ENCODE data around the gene ZFYVE19. TPM values are rescaled to one million over a fixed set of nuclear protein-coding genes. Genes with fewer than 3 reads are reported as not detected.
A peak's percentile ranks its signal among the peaks of the same experiment; 100 is the strongest.

Gene ZFYVE19
- total and polyA plus RNA-seq, 8 donors: 7.4 to 27.3 (median 9.3) TPM

DNA sequence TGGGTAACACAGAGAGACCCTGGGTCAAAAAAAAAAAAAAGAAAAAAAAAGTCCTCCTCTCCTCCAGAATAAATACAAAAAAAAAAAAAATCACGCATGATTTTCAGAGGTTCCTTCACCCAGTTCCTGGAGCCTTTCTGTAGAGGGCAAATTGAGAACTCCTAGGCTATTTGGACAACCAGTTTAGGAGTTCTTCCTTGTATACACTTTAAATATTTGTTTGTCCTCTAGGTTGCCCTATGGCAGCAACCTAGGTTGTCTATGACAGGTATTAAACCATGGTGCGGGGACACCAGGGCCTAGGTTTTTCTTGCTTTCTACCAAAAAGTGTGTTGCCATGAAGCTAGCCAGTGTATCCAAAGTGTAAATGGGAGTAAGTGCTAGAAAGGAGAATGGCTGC is 3.8 kb upstream of the ZFYVE19 start:
- whole genome bisulfite sequencing, 2 donors: 79 to 83% methylated on average over 2 of the region's 2 CpGs
- Histone ChIP-seq H3K4me3 (no peak overlapping the region), H3K9me3 (no peaks in the 10 kb centered on the region), H3K4me1 (peaks cover 1 to 9% (median 3%) of the 10 kb centered on the region in 3 donors), H3K27me3 (no peaks in the 10 kb centered on the region), H3K36me3 (no peaks in the 10 kb centered on the region), H3K27ac (no peak overlapping the region)
- TF ChIP-seq, protein P1, sequence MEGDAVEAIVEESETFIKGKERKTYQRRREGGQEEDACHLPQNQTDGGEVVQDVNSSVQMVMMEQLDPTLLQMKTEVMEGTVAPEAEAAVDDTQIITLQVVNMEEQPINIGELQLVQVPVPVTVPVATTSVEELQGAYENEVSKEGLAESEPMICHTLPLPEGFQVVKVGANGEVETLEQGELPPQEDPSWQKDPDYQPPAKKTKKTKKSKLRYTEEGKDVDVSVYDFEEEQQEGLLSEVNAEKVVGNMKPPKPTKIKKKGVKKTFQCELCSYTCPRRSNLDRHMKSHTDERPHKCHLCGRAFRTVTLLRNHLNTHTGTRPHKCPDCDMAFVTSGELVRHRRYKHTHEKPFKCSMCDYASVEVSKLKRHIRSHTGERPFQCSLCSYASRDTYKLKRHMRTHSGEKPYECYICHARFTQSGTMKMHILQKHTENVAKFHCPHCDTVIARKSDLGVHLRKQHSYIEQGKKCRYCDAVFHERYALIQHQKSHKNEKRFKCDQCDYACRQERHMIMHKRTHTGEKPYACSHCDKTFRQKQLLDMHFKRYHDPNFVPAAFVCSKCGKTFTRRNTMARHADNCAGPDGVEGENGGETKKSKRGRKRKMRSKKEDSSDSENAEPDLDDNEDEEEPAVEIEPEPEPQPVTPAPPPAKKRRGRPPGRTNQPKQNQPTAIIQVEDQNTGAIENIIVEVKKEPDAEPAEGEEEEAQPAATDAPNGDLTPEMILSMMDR (IDR thresholded peaks at IDR 0.05): no peak
- ATAC-seq (no peak), DNase-seq (no peak), FAIRE-seq (no peak)
- intact Hi-C loops (cut with DNase I): no loop called here

DNA sequence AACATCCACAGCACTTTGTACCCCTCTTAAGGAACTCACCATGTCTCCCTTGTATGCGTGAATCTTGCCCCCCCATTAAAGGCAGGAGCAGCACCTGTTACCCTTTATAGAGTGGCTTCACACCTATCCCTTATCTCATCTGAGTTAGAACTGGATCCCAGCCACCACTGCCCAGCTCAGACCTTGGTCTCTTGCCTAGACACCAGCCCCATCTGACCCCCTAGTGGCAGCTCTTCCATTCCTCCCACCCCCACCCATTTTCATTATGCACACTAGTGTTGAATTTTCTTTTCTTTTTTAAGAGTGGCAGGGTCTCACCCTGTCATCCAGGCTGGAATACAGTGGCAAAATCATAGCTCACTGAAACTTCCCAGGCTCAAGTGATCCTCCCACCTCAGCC is 3.2 kb upstream of the ZFYVE19 start:
- no peak for DNase-seq
- no peak for FAIRE-seq
- 30 to 45% methylated on average over 1 of the region's 1 CpG for WGBS, 2 donors

DNA sequence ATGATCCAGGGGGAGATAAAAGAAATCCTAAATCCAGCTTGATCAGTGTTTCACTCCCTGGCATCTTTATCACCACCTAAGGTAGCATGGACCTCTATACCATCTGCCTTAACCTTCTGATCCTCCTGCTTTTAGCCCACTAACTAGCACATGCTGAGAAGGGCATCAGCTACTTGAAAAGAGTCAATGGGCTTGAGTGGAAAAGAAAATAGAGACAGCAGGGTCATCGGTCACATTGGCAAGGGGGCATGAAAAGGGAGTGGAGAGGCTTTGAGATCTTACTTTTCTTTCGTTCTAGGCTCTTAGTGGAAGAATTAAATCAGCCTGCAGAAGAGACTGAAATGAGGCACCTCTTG is 239 bp upstream of the ZFYVE19 start:
- Histone ChIP-seq H3K27me3 (no peaks in the 10 kb centered on the region), H3K36me3 (no peaks in the 10 kb centered on the region), H3K4me1 (peaks cover 3 to 13% (median 7%) of the 10 kb centered on the region in 3 donors), H3K4me3 (peak overlapping the region; percentile 91 to 96 (median 93)), H3K9me3 (no peaks in the 10 kb centered on the region), H3K27ac (peak overlapping the region; percentile 82 to 93 (median 89))
- intact Hi-C loops (cut with DNase I): no loop called here
- DNase-seq (no peak), FAIRE-seq (no peak), ATAC-seq (no peak)
- TF ChIP-seq, protein P1 (IDR thresholded peaks at IDR 0.05): no peak
- WGBS, 2 donors: 0 to 1% methylated on average over 2 of the region's 2 CpGs

More for the DNA sequence above, 3.2 kb upstream of the ZFYVE19 start:
- Histone ChIP-seq H3K9me3 (no peaks in the 10 kb centered on the region), H3K4me3 (no peak overlapping the region), H3K27me3 (no peaks in the 10 kb centered on the region), H3K36me3 (no peaks in the 10 kb centered on the region), H3K27ac (no peak overlapping the region), H3K4me1 (peaks cover 3 to 13% (median 7%) of the 10 kb centered on the region in 3 donors)
- TF ChIP-seq, protein P1 (IDR thresholded peaks at IDR 0.05): no peak
- intact Hi-C loops (cut with DNase I): no loop called here
- ATAC-seq: no peak

DNA sequence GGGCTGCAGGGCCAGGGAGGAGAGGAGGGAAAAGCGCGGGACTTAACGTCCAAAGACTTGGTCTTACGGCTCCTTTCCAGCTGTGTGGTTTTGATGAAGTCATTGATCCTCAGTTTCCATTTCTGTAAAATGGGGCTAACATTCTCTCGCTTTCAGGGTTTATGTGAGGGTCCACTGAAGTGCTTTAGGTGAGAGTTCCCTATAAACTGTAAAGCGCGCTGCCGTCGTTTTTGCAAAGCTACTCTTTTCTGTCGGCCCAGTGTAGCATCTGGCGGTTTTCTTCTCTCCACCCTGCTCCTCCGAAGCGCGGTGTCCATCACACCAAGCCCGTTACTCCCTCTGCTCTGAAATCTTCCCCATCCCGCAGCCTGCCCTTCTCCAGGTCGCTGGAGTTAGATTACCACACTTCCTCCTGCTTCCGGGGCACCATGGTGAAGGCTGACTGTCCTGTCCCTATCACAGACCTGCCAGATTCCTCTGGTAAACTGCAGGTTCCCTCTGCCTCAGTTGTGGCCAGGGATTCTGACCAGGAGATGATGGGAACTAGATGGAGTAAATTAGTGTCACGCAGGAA is 1.1 kb downstream of the ZFYVE19 start:
- peak in 1 of 6 donors; percentile 45 for DNase-seq
- WGBS, 2 donors: 30 to 50% methylated on average over 19 of the region's 19 CpGs
- Histone ChIP-seq H3K4me1 (peaks cover 3 to 13% (median 7%) of the 10 kb centered on the region in 3 donors), H3K36me3 (no peaks in the 10 kb centered on the region), H3K27ac (peak overlapping the region in 2 of 4 donors; percentile 27 to 91), H3K9me3 (no peaks in the 10 kb centered on the region), H3K27me3 (no peaks in the 10 kb centered on the region), H3K4me3 (peak overlapping the region; percentile 91 to 96 (median 93))
- intact Hi-C loops (cut with DNase I): no loop called here
- ATAC-seq: no peak
- TF ChIP-seq, protein P1 (IDR thresholded peaks at IDR 0.05): no peak
- FAIRE-seq: no peak

DNA sequence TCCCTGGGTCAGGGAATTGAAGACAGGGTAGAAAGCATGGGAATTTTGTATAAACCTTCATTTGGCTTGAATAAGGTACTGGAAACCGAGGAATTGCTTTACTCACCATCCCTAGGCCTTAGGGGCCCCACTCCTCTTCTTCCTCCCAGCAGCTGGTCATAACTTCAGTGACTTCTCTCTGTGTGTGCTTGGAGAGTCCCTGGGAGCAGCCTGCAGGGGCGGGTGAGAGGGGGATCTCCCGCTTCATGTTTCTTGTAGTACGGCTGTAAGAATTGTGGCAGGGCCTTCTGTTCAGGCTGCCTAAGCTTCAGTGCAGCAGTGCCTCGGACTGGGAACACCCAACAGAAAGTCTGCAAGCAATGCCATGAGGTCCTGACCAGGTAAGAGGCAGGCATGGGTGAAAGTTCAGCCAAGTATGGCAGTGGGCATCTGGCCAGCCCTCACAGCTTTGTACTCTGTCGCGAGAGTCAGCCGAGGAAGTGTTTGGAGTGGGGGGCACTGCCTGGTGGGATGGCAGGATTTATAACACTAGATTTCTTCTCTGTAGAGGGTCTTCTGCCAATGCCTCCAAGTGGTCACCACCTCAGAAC is 2.1 kb downstream of the ZFYVE19 start:
- ATAC-seq: no peak
- Histone ChIP-seq H3K4me1 (peaks cover 3 to 10% (median 7%) of the 10 kb centered on the region in 3 donors), H3K27me3 (no peaks in the 10 kb centered on the region), H3K9me3 (no peaks in the 10 kb centered on the region), H3K4me3 (peak overlapping the region in 1 of 4 donors; percentile 96), H3K27ac (no peak overlapping the region), H3K36me3 (peaks cover 0 to 5% (median 4%) of the 10 kb centered on the region in 3 donors)
- FAIRE-seq: no peak
- DNase-seq: peak in 2 of 6 donors; percentile 36 to 60
- intact Hi-C loops (cut with DNase I): no loop called here
- TF ChIP-seq, protein P1 (IDR thresholded peaks at IDR 0.05): no peak
- 70 to 79% methylated on average over 8 of the region's 8 CpGs for WGBS, 2 donors
